ENCODE results near the gene ABCB6. TPM values are rescaled to one million over a fixed set of nuclear protein-coding genes. Genes with fewer than 3 reads are reported as not detected.

ABCB6 gene
- total RNA-seq (10 to 100 TPM in 3 of 5 donors, 1 to 10 TPM in 2; 4.1 to 16.5 (median 13.0) TPM), total RNA-seq (0.51 to 5.8 (median 1.5) reads per million in 29 experiments)
- 5.0 TPM for total RNA-seq (2013)

DNA sequence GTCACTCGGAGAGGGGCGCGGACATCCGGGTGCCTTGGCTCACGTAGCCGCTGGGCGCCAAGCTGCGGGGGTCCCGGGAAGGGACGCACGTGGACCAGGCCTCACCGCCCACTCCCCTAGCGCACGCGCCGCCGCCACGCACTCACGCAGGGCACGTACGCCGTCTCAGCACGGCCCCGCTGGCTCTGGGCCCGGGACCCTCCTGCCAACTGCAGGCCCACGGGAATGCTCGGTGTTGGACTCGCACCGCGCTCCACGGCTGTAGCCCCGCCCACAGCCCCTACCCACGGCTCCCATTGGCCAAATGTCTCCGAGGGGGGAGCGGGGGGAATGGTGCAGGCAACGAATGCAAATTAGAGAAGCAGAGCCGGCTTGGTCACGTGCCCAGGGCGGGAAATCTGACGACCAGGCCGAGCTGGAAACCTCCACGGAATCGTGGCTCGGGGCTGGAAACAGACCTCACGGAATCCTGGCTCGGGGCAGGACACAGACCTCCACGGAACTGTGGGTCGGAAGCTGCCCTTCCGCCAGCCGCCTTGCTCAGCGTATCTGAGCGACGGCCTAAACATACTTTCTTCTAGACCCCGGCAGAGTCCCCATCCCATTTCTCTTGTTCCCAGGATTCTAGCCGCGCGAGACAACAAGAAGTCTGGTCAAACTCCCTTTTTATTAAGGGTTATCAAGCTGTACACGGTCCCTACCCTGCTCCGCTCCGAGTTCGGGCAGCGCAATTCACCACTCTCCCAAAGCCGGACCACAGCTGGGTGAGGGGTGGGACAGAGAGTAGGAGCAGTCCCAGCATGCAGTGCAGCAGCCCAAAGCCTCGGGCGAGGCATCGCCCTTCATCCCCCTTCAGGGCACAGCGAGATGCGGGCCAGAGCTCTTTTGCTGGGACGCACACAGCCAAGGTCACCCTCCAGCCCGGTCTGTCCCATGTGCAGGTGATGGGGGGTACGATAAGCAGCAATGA lies at the start of gene ABCB6:
Gene ABCB6, minus strand, starts transcription at position 227 of the 970 bp plus-strand sequence. CDS start 285 bp downstream, outside the sequence.
- DNase-seq (peak; percentile 72 to 90 (median 80)), ATAC-seq (replicated peaks in 1 of 4) (peak; percentile 84 to 90 (median 88))
- Histone ChIP-seq H3K4me3 (ENCODE audit: control insufficient read depth in 1 of 2, extremely low read depth in 1 of 2, low read length in 1 of 2) (peak within 1 kb of the TSS; percentile 56 to 67), H3K4me1 (ENCODE audit: control insufficient read depth in 1 of 2, extremely low read depth in 1 of 2, insufficient read depth in 2 of 2, low read length in 2 of 2) (peaks cover 4 to 25% of the 10 kb centered on the region in 2 experiments), H3K27ac (ENCODE audit: low read length) (peak within 1 kb of the TSS; percentile 31), H3K36me3 (ENCODE audit: control insufficient read depth in 2 of 2, extremely low read depth in 1 of 2, insufficient read depth in 1 of 2, low read length in 1 of 2) (peaks cover 18 to 40% of the 10 kb centered on the region in 2 donors), H3K27me3 (replicated peaks in 1 of 2; ENCODE audit: control insufficient read depth in 2 of 2, extremely low read depth in 1 of 2, insufficient read depth in 2 of 2, low read length in 1 of 2) (no peaks in the 10 kb centered on the region), H3K9me3 (no peaks in the 10 kb centered on the region)
- Mint-ChIP-seq H3K4me3 (peak within 1 kb of the TSS; percentile 76 to 83 (median 78)), H3K36me3 (peaks cover 22% of the 10 kb centered on the region), H3K27ac (peak within 1 kb of the TSS; percentile 69 to 79), H3K9me3 (no peaks in the 10 kb centered on the region), H3K4me1 (peaks cover 12 to 26% (median 20%) of the 10 kb centered on the region in 3 donors), H3K27me3 (no peaks in the 10 kb centered on the region)
- ChIA-PET CTCF (interaction anchor here (0.9 to 1.7 kb wide), 6 partner anchors 13 to 169 kb away, joined by 3 to 5 read pairs (median 4); partner anchors contain the start of genes DNPEP (in 1 of the 2) and ZFAND2B (in 1 of the 2)), POLR2A (interaction anchor here in 1 of 2 donors (0.5 kb wide), 2 partner anchors 32 to 34 kb away, joined by 3 to 4 read pairs; no protein-coding TSS in a partner anchor)
- 10% methylated on average over 54 of the region's 71 CpGs for WGBS (ENCODE audit: insufficient coverage)

- H3K36me3 ChIP-seq (ENCODE audit: control insufficient read depth in 2 of 2, extremely low read depth in 1 of 2, insufficient read depth in 1 of 2, low read length in 1 of 2): no peaks in the 10 kb centered on the region
- H3K9me3 Mint-ChIP-seq: no peaks in the 10 kb centered on the region
- no peak overlapping the region for H3K4me3 Mint-ChIP-seq
- ATAC-seq (replicated peaks in 1 of 4) (no peak), DNase-seq (no peak)
- ChIA-PET CTCF (interaction anchor here in 1 of 2 donors (0.7 kb wide), 1 partner anchor 8 kb away, joined by 13 read pairs; no protein-coding TSS in a partner anchor), POLR2A (no interaction called here)
- H3K36me3 Mint-ChIP-seq: no peaks in the 10 kb centered on the region
- H3K27me3 Mint-ChIP-seq: no peaks in the 10 kb centered on the region
- H3K4me3 ChIP-seq (ENCODE audit: control insufficient read depth in 1 of 2, extremely low read depth in 1 of 2, low read length in 1 of 2): no peak overlapping the region
- H3K9me3 ChIP-seq: no peaks in the 10 kb centered on the region
- peaks cover 0 to 16% of the 10 kb centered on the region in 2 experiments for H3K27me3 ChIP-seq (replicated peaks in 1 of 2; ENCODE audit: control insufficient read depth in 2 of 2, extremely low read depth in 1 of 2, insufficient read depth in 2 of 2, low read length in 1 of 2)
- H3K27ac Mint-ChIP-seq: no peak overlapping the region
- WGBS (ENCODE audit: insufficient coverage): no CpG with 5 or more reads among the region's 2 CpGs
- no peak overlapping the region for H3K27ac ChIP-seq (ENCODE audit: low read length)
- H3K4me1 Mint-ChIP-seq: no peaks in the 10 kb centered on the region
- H3K4me1 ChIP-seq (ENCODE audit: control insufficient read depth in 1 of 2, extremely low read depth in 1 of 2, insufficient read depth in 2 of 2, low read length in 2 of 2): no peaks in the 10 kb centered on the region
These were observed 49.5 kb upstream of the ABCB6 start for GRCh38 chr2:219268294-219268693.

GRCh38 chr2:219266886-219267285 lies 48.1 kb upstream of the ABCB6 start:
- WGBS (ENCODE audit: insufficient coverage): no CpG with 5 or more reads among the region's 1 CpG
- no peaks in the 10 kb centered on the region for H3K27me3 Mint-ChIP-seq
- ChIA-PET CTCF (no interaction called here), POLR2A (no interaction called here)
- no peak for DNase-seq
- H3K4me3 Mint-ChIP-seq: no peak overlapping the region
- H3K9me3 Mint-ChIP-seq: no peaks in the 10 kb centered on the region
- peaks cover 0 to 1% (median 0%) of the 10 kb centered on the region in 3 donors for H3K4me1 Mint-ChIP-seq
- Histone ChIP-seq H3K27me3 (replicated peaks in 1 of 2; ENCODE audit: control insufficient read depth in 2 of 2, extremely low read depth in 1 of 2, insufficient read depth in 2 of 2, low read length in 1 of 2) (peaks cover 0 to 14% of the 10 kb centered on the region in 2 experiments), H3K27ac (ENCODE audit: low read length) (no peak overlapping the region), H3K4me3 (ENCODE audit: control insufficient read depth in 1 of 2, extremely low read depth in 1 of 2, low read length in 1 of 2) (no peak overlapping the region), H3K36me3 (ENCODE audit: control insufficient read depth in 2 of 2, extremely low read depth in 1 of 2, insufficient read depth in 1 of 2, low read length in 1 of 2) (no peaks in the 10 kb centered on the region), H3K4me1 (ENCODE audit: control insufficient read depth in 1 of 2, extremely low read depth in 1 of 2, insufficient read depth in 2 of 2, low read length in 2 of 2) (no peaks in the 10 kb centered on the region), H3K9me3 (no peaks in the 10 kb centered on the region)
- no peak overlapping the region for H3K27ac Mint-ChIP-seq
- no peaks in the 10 kb centered on the region for H3K36me3 Mint-ChIP-seq
- no peak for ATAC-seq (replicated peaks in 1 of 4)

DNA sequence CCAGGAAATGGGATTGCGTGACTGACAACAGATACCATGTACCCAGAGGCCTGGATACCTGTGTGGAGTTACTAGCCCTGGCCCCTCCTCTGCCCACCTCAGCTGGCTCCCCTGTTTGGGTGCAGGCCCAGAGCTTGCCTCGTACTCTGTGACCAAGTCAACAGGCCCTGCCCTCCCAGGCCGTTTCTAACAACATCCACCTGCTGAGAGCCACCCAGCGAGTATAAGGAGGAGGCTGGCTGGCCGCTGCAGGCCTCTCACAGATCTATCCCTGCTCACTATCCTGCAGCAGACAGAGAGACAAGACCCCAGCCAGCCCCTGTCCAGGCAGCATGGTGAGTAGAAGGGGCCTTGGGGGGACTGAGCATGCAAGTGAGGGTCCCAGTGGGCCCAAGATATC lies 47.5 kb upstream of the ABCB6 start:
- H3K27ac Mint-ChIP-seq: no peak overlapping the region
- DNase-seq (no peak), ATAC-seq (replicated peaks in 1 of 4) (no peak)
- ChIA-PET POLR2A (no interaction called here), CTCF (interaction anchor here in 1 of 2 donors (0.7 kb wide), 1 partner anchor 61 kb away, joined by 3 read pairs; no protein-coding TSS in a partner anchor)
- no peak overlapping the region for H3K4me3 ChIP-seq (ENCODE audit: control insufficient read depth in 1 of 2, extremely low read depth in 1 of 2, low read length in 1 of 2)
- no peaks in the 10 kb centered on the region for H3K36me3 Mint-ChIP-seq
- 68% methylated on average over 2 of the region's 5 CpGs for WGBS (ENCODE audit: insufficient coverage)
- H3K27me3 Mint-ChIP-seq: no peaks in the 10 kb centered on the region
- no peak overlapping the region for H3K4me3 Mint-ChIP-seq
- no peaks in the 10 kb centered on the region for H3K9me3 Mint-ChIP-seq
- H3K27me3 ChIP-seq (replicated peaks in 1 of 2; ENCODE audit: control insufficient read depth in 2 of 2, extremely low read depth in 1 of 2, insufficient read depth in 2 of 2, low read length in 1 of 2): peaks cover 0 to 10% of the 10 kb centered on the region in 2 experiments
- H3K36me3 ChIP-seq (ENCODE audit: control insufficient read depth in 2 of 2, extremely low read depth in 1 of 2, insufficient read depth in 1 of 2, low read length in 1 of 2): no peaks in the 10 kb centered on the region
- no peak overlapping the region for H3K27ac ChIP-seq (ENCODE audit: low read length)
- peaks cover 0 to 8% (median 0%) of the 10 kb centered on the region in 3 donors for H3K4me1 Mint-ChIP-seq
- H3K4me1 ChIP-seq (ENCODE audit: control insufficient read depth in 1 of 2, extremely low read depth in 1 of 2, insufficient read depth in 2 of 2, low read length in 2 of 2): no peaks in the 10 kb centered on the region
- H3K9me3 ChIP-seq: no peaks in the 10 kb centered on the region

DNA sequence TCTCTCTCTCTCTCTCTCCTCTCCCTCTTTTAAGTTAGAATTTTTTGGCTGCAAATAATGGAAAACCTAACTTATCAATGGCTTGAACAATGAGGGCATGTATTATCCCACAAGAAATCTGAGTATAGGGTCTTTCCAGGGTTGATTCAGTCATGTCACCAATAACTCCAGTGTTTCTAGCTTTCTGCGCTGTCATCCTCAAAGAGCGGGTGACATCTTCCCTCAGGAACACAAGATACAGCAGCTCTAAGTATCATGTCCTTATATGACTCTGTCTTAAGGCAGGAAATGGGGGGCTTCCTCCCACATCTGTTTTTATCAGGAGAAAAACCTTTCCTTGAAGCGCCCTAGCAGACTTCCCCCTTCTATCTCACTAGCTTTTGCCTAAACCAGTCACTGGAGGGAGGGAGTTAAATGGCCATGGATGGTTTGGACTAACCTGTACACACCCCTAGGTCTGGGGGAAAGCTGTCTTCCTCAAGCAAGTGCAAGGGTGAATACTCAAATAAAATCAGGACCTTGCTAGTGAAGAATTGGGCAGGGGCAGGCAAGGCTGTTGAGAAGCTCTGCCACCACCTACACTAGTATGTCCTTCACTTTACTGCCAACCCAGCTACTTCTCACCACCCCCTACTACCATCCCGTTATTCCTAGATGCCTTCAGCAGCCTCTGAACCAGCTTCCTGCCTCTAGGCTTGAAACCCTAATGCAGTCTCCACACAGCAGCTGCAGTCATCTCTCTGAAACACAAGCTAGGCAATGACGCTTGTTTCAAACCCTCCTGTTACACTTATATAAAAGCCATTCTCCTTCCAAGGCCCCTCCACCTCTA lies 42.5 kb upstream of the ABCB6 start:
- no peaks in the 10 kb centered on the region for H3K9me3 Mint-ChIP-seq
- H3K36me3 Mint-ChIP-seq: no peaks in the 10 kb centered on the region
- no peaks in the 10 kb centered on the region for H3K9me3 ChIP-seq
- H3K27ac ChIP-seq (ENCODE audit: low read length): no peak overlapping the region
- H3K27ac Mint-ChIP-seq: no peak overlapping the region
- no peaks in the 10 kb centered on the region for H3K36me3 ChIP-seq (ENCODE audit: control insufficient read depth in 2 of 2, extremely low read depth in 1 of 2, insufficient read depth in 1 of 2, low read length in 1 of 2)
- H3K4me3 ChIP-seq (ENCODE audit: control insufficient read depth in 1 of 2, extremely low read depth in 1 of 2, low read length in 1 of 2): no peak overlapping the region
- CTCF ChIA-PET: interaction anchor here in 1 of 2 donors (0.5 to 1.3 kb wide), 2 partner anchors 34 to 968 kb away, joined by 3 to 4 read pairs; no protein-coding TSS in a partner anchor
- WGBS (ENCODE audit: insufficient coverage): 70% methylated on average over 2 of the region's 5 CpGs
- H3K4me3 Mint-ChIP-seq: no peak overlapping the region
- ATAC-seq (replicated peaks in 1 of 4) (no peak), DNase-seq (no peak)
- H3K4me1 ChIP-seq (ENCODE audit: control insufficient read depth in 1 of 2, extremely low read depth in 1 of 2, insufficient read depth in 2 of 2, low read length in 2 of 2): no peaks in the 10 kb centered on the region
- H3K27me3 Mint-ChIP-seq: peaks cover 3 to 7% of the 10 kb centered on the region in 2 donors
- peaks cover 0 to 12% (median 3%) of the 10 kb centered on the region in 3 donors for H3K4me1 Mint-ChIP-seq
- no peaks in the 10 kb centered on the region for H3K27me3 ChIP-seq (replicated peaks in 1 of 2; ENCODE audit: control insufficient read depth in 2 of 2, extremely low read depth in 1 of 2, insufficient read depth in 2 of 2, low read length in 1 of 2)
- POLR2A ChIA-PET: interaction anchor here in 1 of 2 donors (0.6 to 1.4 kb wide), 4 partner anchors 11 to 957 kb away, joined by 3 to 6 read pairs (median 3); no protein-coding TSS in a partner anchor
